ENCODE data around the gene LGALS9. TPM values are rescaled to one million over a fixed set of nuclear protein-coding genes. Genes with fewer than 3 reads are reported as not detected.

LGALS9 gene
- total RNA-seq, 4 donors from 2014 or later = 8.9 to 36.4 (median 18.0) TPM

DNA sequence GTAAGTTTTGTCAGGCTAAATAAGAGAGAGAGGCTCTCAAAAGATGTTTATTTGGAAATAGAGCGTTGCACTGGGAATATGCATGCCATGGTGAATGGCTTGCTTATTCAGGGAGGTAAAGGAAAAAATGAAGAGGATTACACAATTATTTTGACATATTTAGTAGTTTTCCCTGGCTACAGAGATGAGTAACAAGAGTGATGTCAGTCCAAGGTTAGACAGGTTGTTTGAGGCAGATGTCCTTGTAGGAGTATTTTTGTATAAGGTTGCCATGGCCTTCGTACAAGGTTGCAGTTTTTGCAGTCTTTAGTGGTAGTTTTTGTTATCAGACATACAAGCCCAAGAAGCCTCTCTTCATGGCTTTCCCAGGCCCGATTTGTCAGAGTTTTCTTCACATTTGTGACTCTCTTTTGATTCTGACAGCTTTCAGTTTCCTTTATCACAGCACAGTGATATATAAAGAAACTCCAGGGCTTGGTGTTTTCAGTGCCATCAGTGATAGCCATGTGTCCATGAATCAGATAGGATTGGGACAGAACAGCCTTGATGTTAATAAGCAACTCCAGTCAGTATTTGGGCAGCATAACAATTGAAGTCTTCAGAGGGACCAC, 18.7 kb upstream of the LGALS9 start:
- Histone ChIP-seq H3K27me3 (no peaks in the 10 kb centered on the region), H3K4me3 (replicated peaks in 1 of 3) (no peak overlapping the region), H3K36me3 (peaks cover 60 to 69% of the 10 kb centered on the region in 2 donors), H3K4me1 (no peaks in the 10 kb centered on the region), H3K27ac (no peak overlapping the region), H3K9me3 (no peaks in the 10 kb centered on the region)
- WGBS, 2 donors = 84 to 90% methylated on average over 3 of the region's 3 CpGs
- DNase-seq = no peak
- TF ChIP-seq POLR2A (IDR thresholded peaks at IDR 0.05) = no peak
- TF ChIP-seq, protein P1, sequence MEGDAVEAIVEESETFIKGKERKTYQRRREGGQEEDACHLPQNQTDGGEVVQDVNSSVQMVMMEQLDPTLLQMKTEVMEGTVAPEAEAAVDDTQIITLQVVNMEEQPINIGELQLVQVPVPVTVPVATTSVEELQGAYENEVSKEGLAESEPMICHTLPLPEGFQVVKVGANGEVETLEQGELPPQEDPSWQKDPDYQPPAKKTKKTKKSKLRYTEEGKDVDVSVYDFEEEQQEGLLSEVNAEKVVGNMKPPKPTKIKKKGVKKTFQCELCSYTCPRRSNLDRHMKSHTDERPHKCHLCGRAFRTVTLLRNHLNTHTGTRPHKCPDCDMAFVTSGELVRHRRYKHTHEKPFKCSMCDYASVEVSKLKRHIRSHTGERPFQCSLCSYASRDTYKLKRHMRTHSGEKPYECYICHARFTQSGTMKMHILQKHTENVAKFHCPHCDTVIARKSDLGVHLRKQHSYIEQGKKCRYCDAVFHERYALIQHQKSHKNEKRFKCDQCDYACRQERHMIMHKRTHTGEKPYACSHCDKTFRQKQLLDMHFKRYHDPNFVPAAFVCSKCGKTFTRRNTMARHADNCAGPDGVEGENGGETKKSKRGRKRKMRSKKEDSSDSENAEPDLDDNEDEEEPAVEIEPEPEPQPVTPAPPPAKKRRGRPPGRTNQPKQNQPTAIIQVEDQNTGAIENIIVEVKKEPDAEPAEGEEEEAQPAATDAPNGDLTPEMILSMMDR (IDR thresholded peaks at IDR 0.05) = no peak
- intact Hi-C loops (cut with DNase I) = no loop called here

DNA sequence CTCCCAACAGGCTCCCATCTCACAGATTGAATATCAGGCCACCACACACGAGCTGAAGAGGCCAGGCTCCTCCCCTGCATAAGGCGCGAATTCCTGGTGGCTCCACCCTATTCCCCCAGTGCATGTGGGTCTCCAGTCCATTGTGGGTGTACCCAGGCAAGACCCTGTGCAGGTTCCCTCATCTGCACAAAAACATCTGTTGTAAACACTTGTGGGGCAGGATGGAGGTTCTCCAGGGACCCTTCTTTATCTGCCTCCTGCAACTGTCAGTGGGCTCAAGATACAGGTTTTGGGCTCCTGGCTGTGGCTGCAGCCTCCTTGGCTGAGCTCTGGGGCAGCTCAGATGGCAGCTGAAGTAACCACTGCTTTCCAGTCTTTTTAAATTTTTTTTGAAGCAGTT, 17.6 kb upstream of the LGALS9 start:
- H3K27me3 ChIP-seq = no peaks in the 10 kb centered on the region
- H3K4me3 ChIP-seq (replicated peaks in 1 of 3) = no peak overlapping the region
- WGBS, 2 donors = 89 to 97% methylated on average over 3 of the region's 3 CpGs
- intact Hi-C loops (cut with DNase I) = no loop called here
- H3K36me3 ChIP-seq = peaks cover 63 to 73% of the 10 kb centered on the region in 2 donors
- TF ChIP-seq, protein P1 (IDR thresholded peaks at IDR 0.05) = no peak
- TF ChIP-seq POLR2A (IDR thresholded peaks at IDR 0.05) = no peak
- H3K4me1 ChIP-seq = no peaks in the 10 kb centered on the region
- H3K27ac ChIP-seq = no peak overlapping the region
- DNase-seq = no peak
- H3K9me3 ChIP-seq = no peaks in the 10 kb centered on the region

DNA sequence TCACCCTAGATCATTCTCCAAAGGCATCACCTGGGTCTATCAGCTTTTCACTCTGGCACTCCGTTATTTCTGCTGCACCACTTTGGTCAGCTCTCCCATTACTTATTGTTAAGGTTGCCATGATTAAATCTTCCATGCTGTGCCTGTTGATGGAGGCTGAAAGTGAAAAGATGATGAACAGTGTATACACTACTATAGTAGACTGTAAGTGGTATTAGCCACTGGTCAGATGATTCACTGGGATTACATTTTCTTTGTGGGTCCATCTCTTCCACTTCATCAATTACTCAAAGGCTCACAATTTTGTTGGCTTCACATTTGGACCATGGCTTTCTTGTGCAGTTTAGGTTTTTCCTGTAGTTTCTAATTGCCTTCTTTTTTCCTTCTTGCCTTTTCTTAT, 15.9 kb upstream of the LGALS9 start:
- no peaks in the 10 kb centered on the region for H3K9me3 ChIP-seq
- intact Hi-C loops (cut with DNase I) = no loop called here
- TF ChIP-seq POLR2A (IDR thresholded peaks at IDR 0.05) = no peak
- TF ChIP-seq, protein P1 (IDR thresholded peaks at IDR 0.05) = no peak
- H3K4me1 ChIP-seq = no peaks in the 10 kb centered on the region
- no peaks in the 10 kb centered on the region for H3K27me3 ChIP-seq
- no peak overlapping the region for H3K27ac ChIP-seq
- H3K36me3 ChIP-seq = peaks cover 77 to 79% of the 10 kb centered on the region in 2 donors
- WGBS, 2 donors = 97 to 100% methylated on average over 1 of the region's 1 CpG
- no peak overlapping the region for H3K4me3 ChIP-seq (replicated peaks in 1 of 3)
- no peak for DNase-seq

DNA sequence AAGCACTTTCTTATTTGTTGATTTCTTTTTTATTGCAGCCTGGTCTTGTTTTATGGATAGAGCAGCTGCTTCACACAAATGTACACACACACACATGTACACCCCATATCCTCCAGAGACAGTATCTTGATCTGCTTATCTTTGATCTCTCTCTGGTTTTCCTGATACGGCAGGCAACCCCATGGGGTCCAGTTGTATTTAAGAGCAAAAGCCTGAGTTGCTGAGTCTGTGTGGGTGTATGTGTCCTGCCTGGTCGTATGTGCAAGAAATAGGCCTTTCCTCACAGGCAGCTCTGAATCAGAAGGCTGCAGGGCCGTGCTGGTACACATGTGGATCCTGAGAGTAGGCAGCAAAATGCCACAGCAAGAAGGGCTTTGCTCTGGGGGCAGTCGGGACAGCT, 14.6 kb upstream of the LGALS9 start:
- Histone ChIP-seq H3K27me3 (no peaks in the 10 kb centered on the region), H3K27ac (no peak overlapping the region), H3K9me3 (no peaks in the 10 kb centered on the region), H3K4me1 (no peaks in the 10 kb centered on the region), H3K36me3 (peaks cover 69 to 78% of the 10 kb centered on the region in 2 donors), H3K4me3 (replicated peaks in 1 of 3) (no peak overlapping the region)
- DNase-seq = no peak
- TF ChIP-seq POLR2A (IDR thresholded peaks at IDR 0.05) = no peak
- TF ChIP-seq, protein P1 (IDR thresholded peaks at IDR 0.05) = no peak
- intact Hi-C loops (cut with DNase I) = no loop called here
- WGBS, 2 donors = 89 to 95% methylated on average over 4 of the region's 4 CpGs

DNA sequence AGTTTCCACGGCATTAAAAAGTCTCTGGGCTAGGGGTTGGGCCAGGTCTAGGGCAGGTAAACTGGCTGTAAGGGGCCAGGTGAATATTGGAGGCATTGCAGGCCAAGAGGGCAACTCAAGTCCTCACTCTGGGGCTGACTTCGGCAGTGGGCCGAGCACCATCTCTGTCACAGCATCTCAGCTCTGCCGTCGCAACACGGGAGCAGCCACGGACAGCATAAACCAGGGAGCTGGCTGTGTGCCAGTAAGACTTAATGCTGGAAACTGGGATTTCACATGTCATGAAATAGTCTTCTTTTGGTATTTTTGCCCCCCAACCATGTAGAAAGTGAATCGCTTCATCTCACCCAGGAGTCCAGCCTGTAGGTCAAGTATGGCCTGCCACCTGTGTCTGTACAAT, 12.6 kb upstream of the LGALS9 start:
- H3K27ac ChIP-seq = no peak overlapping the region
- H3K4me1 ChIP-seq = no peaks in the 10 kb centered on the region
- H3K9me3 ChIP-seq = no peaks in the 10 kb centered on the region
- peaks cover 71 to 85% of the 10 kb centered on the region in 2 donors for H3K36me3 ChIP-seq
- TF ChIP-seq, protein P1 (IDR thresholded peaks at IDR 0.05) = no peak
- no peak for TF ChIP-seq POLR2A (IDR thresholded peaks at IDR 0.05)
- DNase-seq = no peak
- H3K27me3 ChIP-seq = no peaks in the 10 kb centered on the region
- intact Hi-C loops (cut with DNase I) = no loop called here
- no peak overlapping the region for H3K4me3 ChIP-seq (replicated peaks in 1 of 3)
- WGBS, 2 donors = 96 to 97% methylated on average over 7 to 8 of the region's 8 CpGs
